ENCODE data around the gene TMEM255A.

The TMEM255A gene

GRCh38 chrX:120244395-120244734 lies 66.9 kb downstream of the TMEM255A start:
- no peaks in the 10 kb centered on the region for H3K9me3 ChIP-seq (ENCODE audit: low read length)
- no peaks in the 10 kb centered on the region for H3K36me3 ChIP-seq (ENCODE audit: insufficient read depth, low read length)
- H3K27me3 ChIP-seq (ENCODE audit: insufficient read depth, low read length): peaks cover 11% of the 10 kb centered on the region
- peak overlapping the region; percentile 62 for H3K4me3 ChIP-seq (ENCODE audit: low read length)
- H3K4me1 ChIP-seq (ENCODE audit: insufficient read depth, low read length): no peaks in the 10 kb centered on the region
- peak overlapping the region; percentile 54 for H2AFZ ChIP-seq (ENCODE audit: low read depth, low read length)

GRCh38 chrX:120242813-120243212 lies 68.4 kb downstream of the TMEM255A start:
- Histone ChIP-seq H3K4me1 (ENCODE audit: insufficient read depth, low read length) (no peaks in the 10 kb centered on the region), H3K36me3 (ENCODE audit: insufficient read depth, low read length) (no peaks in the 10 kb centered on the region), H3K4me3 (ENCODE audit: low read length) (no peak overlapping the region), H3K27me3 (ENCODE audit: insufficient read depth, low read length) (peaks cover 6% of the 10 kb centered on the region), H2AFZ (ENCODE audit: low read depth, low read length) (no peak overlapping the region), H3K9me3 (ENCODE audit: low read length) (no peaks in the 10 kb centered on the region)

GRCh38 chrX:120238933-120239332 lies 72.3 kb downstream of the TMEM255A start:
- no peaks in the 10 kb centered on the region for H3K36me3 ChIP-seq (ENCODE audit: insufficient read depth, low read length)
- no peak overlapping the region for H3K4me3 ChIP-seq (ENCODE audit: low read length)
- no peaks in the 10 kb centered on the region for H3K9me3 ChIP-seq (ENCODE audit: low read length)
- no peaks in the 10 kb centered on the region for H3K27me3 ChIP-seq (ENCODE audit: insufficient read depth, low read length)
- H3K4me1 ChIP-seq (ENCODE audit: insufficient read depth, low read length): peaks cover 2% of the 10 kb centered on the region
- H2AFZ ChIP-seq (ENCODE audit: low read depth, low read length): no peak overlapping the region

- H2AFZ ChIP-seq (ENCODE audit: low read depth, low read length): no peak overlapping the region
- peaks cover 2% of the 10 kb centered on the region for H3K4me1 ChIP-seq (ENCODE audit: insufficient read depth, low read length)
- no peak overlapping the region for H3K4me3 ChIP-seq (ENCODE audit: low read length)
- no peaks in the 10 kb centered on the region for H3K27me3 ChIP-seq (ENCODE audit: insufficient read depth, low read length)
- H3K9me3 ChIP-seq (ENCODE audit: low read length): no peaks in the 10 kb centered on the region
- H3K36me3 ChIP-seq (ENCODE audit: insufficient read depth, low read length): no peaks in the 10 kb centered on the region
Observed at GRCh38 chrX:120236687-120237479, 74.4 kb downstream of the TMEM255A start.

GRCh38 chrX:120235284-120235683 lies 76.0 kb downstream of the TMEM255A start:
- Histone ChIP-seq H3K4me3 (ENCODE audit: low read length) (no peak overlapping the region), H3K9me3 (ENCODE audit: low read length) (peaks cover 2% of the 10 kb centered on the region), H3K36me3 (ENCODE audit: insufficient read depth, low read length) (no peaks in the 10 kb centered on the region), H3K27me3 (ENCODE audit: insufficient read depth, low read length) (no peaks in the 10 kb centered on the region), H3K4me1 (ENCODE audit: insufficient read depth, low read length) (peaks cover 2% of the 10 kb centered on the region), H2AFZ (ENCODE audit: low read depth, low read length) (no peak overlapping the region)

GRCh38 chrX:120228187-120228908 lies 82.9 kb downstream of the TMEM255A start:
- Histone ChIP-seq H3K9me3 (ENCODE audit: low read length) (peaks cover 2% of the 10 kb centered on the region), H3K36me3 (ENCODE audit: insufficient read depth, low read length) (no peaks in the 10 kb centered on the region), H3K4me1 (ENCODE audit: insufficient read depth, low read length) (no peaks in the 10 kb centered on the region), H3K4me3 (ENCODE audit: low read length) (no peak overlapping the region), H3K27me3 (ENCODE audit: insufficient read depth, low read length) (no peaks in the 10 kb centered on the region), H2AFZ (ENCODE audit: low read depth, low read length) (no peak overlapping the region)

GRCh38 chrX:120224388-120224787 lies 86.9 kb downstream of the TMEM255A start:
- Histone ChIP-seq H3K27me3 (ENCODE audit: insufficient read depth, low read length) (no peaks in the 10 kb centered on the region), H3K36me3 (ENCODE audit: insufficient read depth, low read length) (no peaks in the 10 kb centered on the region), H2AFZ (ENCODE audit: low read depth, low read length) (no peak overlapping the region), H3K4me1 (ENCODE audit: insufficient read depth, low read length) (no peaks in the 10 kb centered on the region), H3K9me3 (ENCODE audit: low read length) (no peaks in the 10 kb centered on the region), H3K4me3 (ENCODE audit: low read length) (no peak overlapping the region)

- Histone ChIP-seq H3K36me3 (ENCODE audit: insufficient read depth, low read length) (no peaks in the 10 kb centered on the region), H3K4me1 (ENCODE audit: insufficient read depth, low read length) (no peaks in the 10 kb centered on the region), H3K27me3 (ENCODE audit: insufficient read depth, low read length) (no peaks in the 10 kb centered on the region), H2AFZ (ENCODE audit: low read depth, low read length) (no peak overlapping the region), H3K9me3 (ENCODE audit: low read length) (no peaks in the 10 kb centered on the region), H3K4me3 (ENCODE audit: low read length) (no peak overlapping the region)
Observed at GRCh38 chrX:120223374-120223773, 87.9 kb downstream of the TMEM255A start.

GRCh38 chrX:120213438-120214265 lies 97.6 kb downstream of the TMEM255A start:
- no peak overlapping the region for H3K4me3 ChIP-seq (ENCODE audit: low read length)
- H3K4me1 ChIP-seq (ENCODE audit: insufficient read depth, low read length): no peaks in the 10 kb centered on the region
- H3K9me3 ChIP-seq (ENCODE audit: low read length): no peaks in the 10 kb centered on the region
- H2AFZ ChIP-seq (ENCODE audit: low read depth, low read length): no peak overlapping the region
- H3K27me3 ChIP-seq (ENCODE audit: insufficient read depth, low read length): no peaks in the 10 kb centered on the region
- H3K36me3 ChIP-seq (ENCODE audit: insufficient read depth, low read length): no peaks in the 10 kb centered on the region

All from neuron (in vitro differentiated cells).